Muscle of arm (tissue), 14 donors: Measurements from ENCODE around the gene OR52E8. TPM values are rescaled to one million over a fixed set of nuclear protein-coding genes. Genes with fewer than 3 reads are reported as not detected.
A peak's percentile ranks its signal among the peaks of the same experiment; 100 is the strongest.

Experiments used
- DNase-seq: peaks from one replicate; pipeline ENCODE4 v3.0.0-alpha.2; 2013
- long read RNA-seq, 11 donors: transcript quantifications; one replicate each; lab custom pipeline, GENCODE V29; 2026
- polyA plus RNA-seq, 12 donors: library from polyadenylated mRNA; unstranded; fragments of 120-200 nt; gene quantifications; one replicate each; pipeline ENCODE4 v1.2.1, GENCODE V29; 2013; ENCODE audit not compliant: insufficient read length in 12 of 12

The OR52E8 gene
- not detected for polyA plus RNA-seq
- long read RNA-seq, donor 1, result 0 reads
- long read RNA-seq, donor 2, result 0 reads
- long read RNA-seq, donor 3, result 0 reads
- long read RNA-seq, donor 4, result 0 reads
- long read RNA-seq, donor 5, result 0 reads
- long read RNA-seq, donor 6, result 0 reads
- long read RNA-seq, donor 7, result 0 reads
- long read RNA-seq, donor 8, result 0 reads
- long read RNA-seq, donor 9, result 0 reads
- long read RNA-seq, donor 10, result 0 reads
- long read RNA-seq, donor 11, result 0 reads

- no peak for DNase-seq
Measured at GRCh38 chr11:5857590-5857989, at the start of gene OR52E8. TSS of gene OR52E8 (minus strand) at chr11:5857690. CDS start at chr11:5857690, 0 bp downstream.

GRCh38 chr11:5899534-5899933 is 42.0 kb upstream of the OR52E8 start:
- no peak for DNase-seq

GRCh38 chr11:5892908-5893307 is 35.4 kb upstream of the OR52E8 start, which contains the start of gene OR52E5:
TSS of gene OR52E5 (plus strand) at chr11:5893208. CDS start at chr11:5900777, 7,569 bp downstream.
- DNase-seq, result no peak

GRCh38 chr11:5891216-5891800 is 33.8 kb upstream of the OR52E8 start:
- DNase-seq, result peak; percentile 0

- no peak for DNase-seq
Measured at GRCh38 chr11:5887661-5888060, 30.2 kb upstream of the OR52E8 start.

- no peak for DNase-seq
Measured at GRCh38 chr11:5887172-5887571, 29.7 kb upstream of the OR52E8 start.

- DNase-seq, result no peak
Measured at GRCh38 chr11:5881756-5882155, 24.3 kb upstream of the OR52E8 start.

GRCh38 chr11:5880329-5880728 is 22.8 kb upstream of the OR52E8 start, which contains the start of gene OR52E4:
TSS of gene OR52E4 (plus strand) at chr11:5880629. CDS start at chr11:5884293, 3,664 bp downstream.
- no peak for DNase-seq

- no peak for DNase-seq
Measured at GRCh38 chr11:5878564-5878963, 21.1 kb upstream of the OR52E8 start.

GRCh38 chr11:5865826-5866225 is 8.3 kb upstream of the OR52E8 start:
- no peak for DNase-seq

GRCh38 chr11:5851002-5851401 is 6.5 kb downstream of the OR52E8 start:
- no peak for DNase-seq

GRCh38 chr11:5847711-5848110 is 9.8 kb downstream of the OR52E8 start:
- no peak for DNase-seq

- no peak for DNase-seq
Measured at GRCh38 chr11:5846701-5847100, 10.8 kb downstream of the OR52E8 start.

- DNase-seq, result no peak
Measured at GRCh38 chr11:5841797-5842196, 15.7 kb downstream of the OR52E8 start, which contains the start of gene OR52E6. TSS of gene OR52E6 (minus strand) at chr11:5841897. CDS start at chr11:5841897, 0 bp downstream.

GRCh38 chr11:5837695-5838094 is 19.8 kb downstream of the OR52E8 start:
- no peak for DNase-seq

- no peak for DNase-seq
Measured at GRCh38 chr11:5833446-5833845, 24.0 kb downstream of the OR52E8 start.

GRCh38 chr11:5831196-5831829 is 26.2 kb downstream of the OR52E8 start:
- DNase-seq, result no peak

- DNase-seq, result no peak
Measured at GRCh38 chr11:5818245-5818886, 39.1 kb downstream of the OR52E8 start.

- DNase-seq, result no peak
Measured at GRCh38 chr11:5815534-5815933, 42.0 kb downstream of the OR52E8 start.

GRCh38 chr11:5809905-5810795 is 47.3 kb downstream of the OR52E8 start:
- no peak for DNase-seq

GRCh38 chr11:5809122-5809519 is 48.4 kb downstream of the OR52E8 start:
- DNase-seq, result no peak
